Neural crest cell (in vitro differentiated cells): ENCODE data around the gene OBSCN. TPM values are rescaled to one million over a fixed set of nuclear protein-coding genes. Genes with fewer than 3 reads are reported as not detected.

Experiments
- DNase-seq: peaks from one replicate; pipeline ENCODE4 v3.0.0; 2021; ENCODE audit warnings: low read depth, mixed read lengths, low spot score
- H3K27ac Mint-ChIP-seq: one replicate; pipeline ENCODE4 v1.8.0; 2021; ENCODE audit warnings: mild to moderate bottlenecking, mixed read lengths; ENCODE audit not compliant: unreplicated experiment
- H3K27me3 Mint-ChIP-seq: 2 replicates; pipeline ENCODE4 v1.8.0; 2021; ENCODE audit warnings: low read depth, mild to moderate bottlenecking, mixed read lengths
- H3K36me3 Mint-ChIP-seq: 2 replicates; pipeline ENCODE4 v1.8.0; 2021; ENCODE audit warnings: low read depth, mild to moderate bottlenecking, mixed read lengths
- H3K4me1 Mint-ChIP-seq: 2 replicates; pipeline ENCODE4 v1.8.0; 2021; ENCODE audit warnings: mixed read lengths
- H3K4me3 Mint-ChIP-seq: one replicate; pipeline ENCODE4 v1.8.0; 2021; ENCODE audit warnings: mild to moderate bottlenecking, mixed read lengths
- H3K9me3 Mint-ChIP-seq: 2 replicates; pipeline ENCODE4 v1.8.0; 2021; ENCODE audit warnings: mixed read lengths
- CTCF ChIP-seq: fragments of 200-600 bp; sonication (generic); conservative IDR thresholded peaks from 2 replicates; pipeline ENCODE4 v1.5.0; 2021; ENCODE audit warnings: antibody characterized with exemption, mild to moderate bottlenecking
- total RNA-seq: library from RNA; stranded (reverse); gene quantifications from 2 replicates; pipeline ENCODE4 v1.2.1, GENCODE V29; 2021

OBSCN gene
- total RNA-seq, 1 donor from 2014 or later, result 40.1 TPM

- no peak for DNase-seq
- H3K4me3 Mint-ChIP-seq, result no peak overlapping the region
- peaks cover 3% of the 10 kb centered on the region for H3K27me3 Mint-ChIP-seq
- TF ChIP-seq CTCF, result no peak
- H3K4me1 Mint-ChIP-seq, result peaks cover 12% of the 10 kb centered on the region
- H3K27ac Mint-ChIP-seq, result no peak overlapping the region
- H3K36me3 Mint-ChIP-seq, result no peaks in the 10 kb centered on the region
- H3K9me3 Mint-ChIP-seq, result no peaks in the 10 kb centered on the region
These were observed 47.6 kb upstream of the OBSCN start for GRCh38 chr1:228160201-228160761.

- no peak for TF ChIP-seq CTCF
- H3K4me3 Mint-ChIP-seq, result peak overlapping the region; percentile 61
- H3K27ac Mint-ChIP-seq, result no peak overlapping the region
- no peak for DNase-seq
- H3K4me1 Mint-ChIP-seq, result peaks cover 13% of the 10 kb centered on the region
- no peaks in the 10 kb centered on the region for H3K36me3 Mint-ChIP-seq
- H3K9me3 Mint-ChIP-seq, result no peaks in the 10 kb centered on the region
- H3K27me3 Mint-ChIP-seq, result peaks cover 3% of the 10 kb centered on the region
These were observed 46.5 kb upstream of the OBSCN start for GRCh38 chr1:228161362-228161761.

- Mint-ChIP-seq H3K9me3 (no peaks in the 10 kb centered on the region), H3K36me3 (no peaks in the 10 kb centered on the region), H3K27me3 (peaks cover 3% of the 10 kb centered on the region), H3K27ac (peak overlapping the region; percentile 57), H3K4me1 (peaks cover 17% of the 10 kb centered on the region), H3K4me3 (peak overlapping the region; percentile 61)
- no peak for TF ChIP-seq CTCF
- no peak for DNase-seq
These were observed 46.0 kb upstream of the OBSCN start for GRCh38 chr1:228161866-228162265.

- no peaks in the 10 kb centered on the region for H3K9me3 Mint-ChIP-seq
- TF ChIP-seq CTCF, result no peak
- peaks cover 3% of the 10 kb centered on the region for H3K27me3 Mint-ChIP-seq
- peaks cover 19% of the 10 kb centered on the region for H3K4me1 Mint-ChIP-seq
- no peak for DNase-seq
- no peak overlapping the region for H3K27ac Mint-ChIP-seq
- no peak overlapping the region for H3K4me3 Mint-ChIP-seq
- no peaks in the 10 kb centered on the region for H3K36me3 Mint-ChIP-seq
These were observed 45.4 kb upstream of the OBSCN start for GRCh38 chr1:228162286-228163006.

GRCh38 chr1:228163007-228163753, 44.7 kb upstream of the OBSCN start:
- peaks cover 3% of the 10 kb centered on the region for H3K27me3 Mint-ChIP-seq
- no peak for DNase-seq
- H3K4me1 Mint-ChIP-seq, result peaks cover 24% of the 10 kb centered on the region
- no peaks in the 10 kb centered on the region for H3K36me3 Mint-ChIP-seq
- no peaks in the 10 kb centered on the region for H3K9me3 Mint-ChIP-seq
- H3K4me3 Mint-ChIP-seq, result no peak overlapping the region
- no peak for TF ChIP-seq CTCF
- H3K27ac Mint-ChIP-seq, result no peak overlapping the region
